DOHH2 (cell line): Measurements from ENCODE around the gene ANKMY1.

Experiments used
- H3F3A ChIP-seq: fragments of 200-600 bp; sonication (generic), shearing (Covaris generic); 2 replicates; pipeline ENCODE4 v1.6.0; 2016; ENCODE audit warnings: antibody characterized with exemption, mild to moderate bottlenecking; ENCODE audit not compliant: control insufficient read depth, insufficient read depth
- H3K27ac ChIP-seq: fragments of 200-600 bp; sonication (generic); 2 replicates; pipeline ENCODE4 v1.5.1; 2014; ENCODE audit warnings: low read depth, mild to moderate bottlenecking, low read length, moderate library complexity
- H3K27me3 ChIP-seq: fragments of 200-600 bp; sonication (generic); 2 replicates; pipeline ENCODE4 v1.6.1; 2014; ENCODE audit warnings: mild to moderate bottlenecking, low read length, mixed read lengths; ENCODE audit not compliant: control insufficient read depth
- H3K36me3 ChIP-seq: fragments of 200-600 bp; sonication (generic); 2 replicates; pipeline ENCODE4 v1.6.1; 2014; ENCODE audit warnings: mild to moderate bottlenecking, low read length, moderate library complexity, mixed read lengths; ENCODE audit not compliant: control insufficient read depth
- H3K4me1 ChIP-seq: fragments of 200-600 bp; sonication (generic); 2 replicates; pipeline ENCODE4 v1.6.1; 2014; ENCODE audit warnings: mild to moderate bottlenecking, low read length, mixed read lengths; ENCODE audit not compliant: control insufficient read depth
- H3K4me2 ChIP-seq: fragments of 200-600 bp; sonication (generic); 2 replicates; pipeline ENCODE4 v1.6.0; 2014; ENCODE audit warnings: mild to moderate bottlenecking, low read length, moderate library complexity
- H3K4me3 ChIP-seq: fragments of 200-600 bp; sonication (generic); 2 replicates; pipeline ENCODE4 v1.5.1; 2014; ENCODE audit warnings: mild to moderate bottlenecking, low read length, mixed read lengths
- H3K79me2 ChIP-seq: fragments of 200-600 bp; sonication (generic); 2 replicates; pipeline ENCODE4 v1.6.1; 2014; ENCODE audit warnings: mild to moderate bottlenecking, low read length, mixed read lengths; ENCODE audit not compliant: control insufficient read depth
- H3K9me2 ChIP-seq: fragments of 200-600 bp; sonication (generic); replicated peaks from 2 replicates; pipeline ENCODE4 v1.6.1; 2014; ENCODE audit warnings: mild to moderate bottlenecking, low read length, mixed read lengths; ENCODE audit not compliant: control insufficient read depth
- H3K9me3 ChIP-seq: fragments of 200-600 bp; sonication (generic); 2 replicates; pipeline ENCODE4 v1.6.1; 2014; ENCODE audit warnings: antibody characterized with exemption, low read length, mixed read lengths; ENCODE audit not compliant: control insufficient read depth, insufficient read depth
- H4K20me1 ChIP-seq: fragments of 200-600 bp; sonication (generic); 2 replicates; pipeline ENCODE4 v1.6.0; 2014; ENCODE audit warnings: low read depth, mild to moderate bottlenecking, antibody characterized with exemption, low read length, moderate library complexity; ENCODE audit not compliant: control insufficient read depth, insufficient read depth
- EZH2phosphoT487 ChIP-seq: fragments of 200-600 bp; sonication (generic); IDR thresholded peaks from 2 replicates; pipeline ENCODE4 v1.6.1; 2017; ENCODE audit warnings: borderline replicate concordance, mild to moderate bottlenecking, antibody characterized with exemption, low read length, moderate library complexity, mixed read lengths
- TF ChIP-seq, protein P1 (sequence below): fragments of 200-600 bp; sonication (generic); IDR thresholded peaks from one replicate; pipeline ENCODE4 v1.5.1; 2014; ENCODE audit warnings: antibody characterized with exemption, mild to moderate bottlenecking, low read depth, low read length; ENCODE audit not compliant: poor library complexity, severe bottlenecking

ANKMY1 gene

DNA sequence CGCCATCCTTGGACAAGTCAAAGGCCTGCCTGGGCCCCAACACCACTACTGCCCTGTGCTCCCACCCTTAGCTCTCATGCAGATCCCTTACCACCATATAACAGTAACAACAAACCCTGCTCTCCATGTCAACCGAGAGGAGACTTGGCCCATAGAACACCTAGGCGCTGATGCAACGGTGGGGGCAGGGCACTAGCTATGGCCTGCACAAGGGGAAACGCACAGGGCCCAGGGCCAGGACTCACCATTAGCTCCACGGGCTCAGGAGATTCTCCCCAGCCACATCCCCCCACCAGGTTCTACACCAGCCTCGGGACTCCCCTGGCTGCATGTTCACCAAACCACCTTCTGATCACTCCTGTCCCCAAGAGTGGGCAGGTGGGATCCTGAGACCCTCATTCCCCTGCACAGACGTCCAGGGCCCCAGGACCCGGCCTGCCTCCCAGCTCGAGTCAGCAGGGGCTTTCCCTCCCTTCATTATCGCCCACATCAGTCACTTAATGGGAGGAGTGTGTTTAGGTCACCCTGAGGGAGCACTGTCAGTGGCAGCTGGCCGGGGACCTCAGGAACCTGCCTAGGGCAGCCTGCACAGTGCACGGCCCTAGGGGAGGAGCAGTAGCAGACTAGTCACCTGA, 29.3 kb downstream of the ANKMY1 start:
- Histone ChIP-seq H3K27me3 (no peaks in the 10 kb centered on the region), H3K9me2 (no peaks in the 10 kb centered on the region), H3K27ac (no peak overlapping the region), H3K4me2 (no peak overlapping the region), H4K20me1 (no peaks in the 10 kb centered on the region), H3K4me1 (no peaks in the 10 kb centered on the region), H3K79me2 (0 out of 2 replicates have a peak, but pooled peaks cover 2% of the 10 kb centered on the region), H3K4me3 (no peak overlapping the region), H3K36me3 (peaks cover 89% of the 10 kb centered on the region), H3K9me3 (peaks cover 50% of the 10 kb centered on the region), H3F3A (no peaks in the 10 kb centered on the region)
- no peak for TF ChIP-seq EZH2phosphoT487
- TF ChIP-seq, protein P1, sequence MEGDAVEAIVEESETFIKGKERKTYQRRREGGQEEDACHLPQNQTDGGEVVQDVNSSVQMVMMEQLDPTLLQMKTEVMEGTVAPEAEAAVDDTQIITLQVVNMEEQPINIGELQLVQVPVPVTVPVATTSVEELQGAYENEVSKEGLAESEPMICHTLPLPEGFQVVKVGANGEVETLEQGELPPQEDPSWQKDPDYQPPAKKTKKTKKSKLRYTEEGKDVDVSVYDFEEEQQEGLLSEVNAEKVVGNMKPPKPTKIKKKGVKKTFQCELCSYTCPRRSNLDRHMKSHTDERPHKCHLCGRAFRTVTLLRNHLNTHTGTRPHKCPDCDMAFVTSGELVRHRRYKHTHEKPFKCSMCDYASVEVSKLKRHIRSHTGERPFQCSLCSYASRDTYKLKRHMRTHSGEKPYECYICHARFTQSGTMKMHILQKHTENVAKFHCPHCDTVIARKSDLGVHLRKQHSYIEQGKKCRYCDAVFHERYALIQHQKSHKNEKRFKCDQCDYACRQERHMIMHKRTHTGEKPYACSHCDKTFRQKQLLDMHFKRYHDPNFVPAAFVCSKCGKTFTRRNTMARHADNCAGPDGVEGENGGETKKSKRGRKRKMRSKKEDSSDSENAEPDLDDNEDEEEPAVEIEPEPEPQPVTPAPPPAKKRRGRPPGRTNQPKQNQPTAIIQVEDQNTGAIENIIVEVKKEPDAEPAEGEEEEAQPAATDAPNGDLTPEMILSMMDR = no peak

DNA sequence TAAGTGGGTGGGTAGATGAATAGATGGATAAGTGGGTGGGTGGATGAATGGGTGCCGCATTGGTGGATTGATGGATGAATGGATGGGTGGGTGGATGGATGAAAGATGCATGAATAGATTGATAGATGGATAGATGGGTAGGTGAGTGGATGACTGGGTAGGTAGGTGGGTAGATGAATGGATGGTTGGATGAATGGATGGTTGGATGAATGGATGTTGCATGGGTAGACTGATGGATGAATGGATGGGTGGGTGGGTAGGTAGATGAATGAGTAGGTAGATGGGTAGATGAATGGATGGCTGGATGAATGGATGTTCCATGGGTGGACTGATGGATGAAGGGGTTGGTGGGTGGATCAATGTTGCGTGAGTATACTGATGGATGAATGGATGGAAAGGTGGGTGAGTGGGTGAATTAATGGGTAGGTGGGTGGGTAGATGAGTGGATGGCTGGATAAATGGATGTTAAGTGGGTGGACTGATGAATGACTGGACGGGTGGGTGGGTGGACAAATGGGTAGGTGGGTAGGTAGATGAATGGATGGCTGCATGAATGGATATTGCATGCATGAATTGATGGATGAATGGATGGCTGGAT, 30.5 kb downstream of the ANKMY1 start:
- 0 out of 2 replicates have a peak, but pooled peaks cover 2% of the 10 kb centered on the region for H3K79me2 ChIP-seq
- no peak overlapping the region for H3K4me2 ChIP-seq
- no peak overlapping the region for H3K27ac ChIP-seq
- H3K36me3 ChIP-seq = peaks cover 92% of the 10 kb centered on the region
- H3K9me3 ChIP-seq = peaks cover 56% of the 10 kb centered on the region
- no peaks in the 10 kb centered on the region for H3K9me2 ChIP-seq
- H3K27me3 ChIP-seq = no peaks in the 10 kb centered on the region
- no peak for TF ChIP-seq EZH2phosphoT487
- TF ChIP-seq, protein P1 = no peak
- no peak overlapping the region for H3K4me3 ChIP-seq
- H3F3A ChIP-seq = no peaks in the 10 kb centered on the region
- no peaks in the 10 kb centered on the region for H3K4me1 ChIP-seq
- H4K20me1 ChIP-seq = no peaks in the 10 kb centered on the region

DNA sequence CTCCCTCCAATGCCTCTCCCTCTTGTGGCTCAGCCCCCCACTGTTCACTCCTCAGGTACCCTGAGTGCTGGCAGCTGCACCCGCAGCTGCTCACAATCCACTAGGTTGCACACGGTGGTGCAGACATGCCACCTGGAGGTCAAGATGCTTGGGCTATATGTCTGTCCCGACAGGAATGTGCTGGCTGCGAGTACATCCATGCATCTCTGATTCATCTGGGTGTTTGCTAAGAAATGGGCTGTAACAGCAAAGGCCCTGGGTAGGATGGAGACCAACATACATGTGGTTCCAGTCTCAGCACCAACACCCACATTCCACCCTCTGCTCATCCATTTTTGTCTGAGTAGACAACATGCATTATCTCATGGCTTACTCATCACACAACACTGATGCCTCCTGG, 31.3 kb downstream of the ANKMY1 start:
- H3K4me3 ChIP-seq = no peak overlapping the region
- H3F3A ChIP-seq = no peaks in the 10 kb centered on the region
- peaks cover 89% of the 10 kb centered on the region for H3K36me3 ChIP-seq
- H3K9me2 ChIP-seq = no peaks in the 10 kb centered on the region
- no peaks in the 10 kb centered on the region for H4K20me1 ChIP-seq
- H3K79me2 ChIP-seq = 0 out of 2 replicates have a peak, but pooled peaks cover 2% of the 10 kb centered on the region
- no peak overlapping the region for H3K27ac ChIP-seq
- H3K4me2 ChIP-seq = no peak overlapping the region
- H3K9me3 ChIP-seq = peaks cover 51% of the 10 kb centered on the region
- H3K4me1 ChIP-seq = no peaks in the 10 kb centered on the region
- H3K27me3 ChIP-seq = no peaks in the 10 kb centered on the region
- TF ChIP-seq EZH2phosphoT487 = no peak
- TF ChIP-seq, protein P1 = no peak
